Measurements from ENCODE around the gene TBC1D5.

- TF ChIP-seq CTCF (IDR thresholded peaks at IDR 0.05; ENCODE audit: low read depth, low read length) (no peak), POLR2A (IDR thresholded peaks at IDR 0.05; ENCODE audit: extremely low read depth, insufficient read length) (no peak)
Measured at GRCh38 chr3:17747174-17747889, 4.9 kb upstream of the TBC1D5 start.

All from NB4 (cell line).